GM18499 (cell line): ENCODE measurements around the gene MPP7.

ENCODE experiments used
- ATAC-seq: cut with Tn5 transposase; IDR thresholded peaks from one replicate; pipeline ENCODE4 v1.9.1; 2021; ENCODE audit warnings: moderate number of reproducible peaks; ENCODE audit not compliant: insufficient read depth, unreplicated experiment

The MPP7 gene

DNA sequence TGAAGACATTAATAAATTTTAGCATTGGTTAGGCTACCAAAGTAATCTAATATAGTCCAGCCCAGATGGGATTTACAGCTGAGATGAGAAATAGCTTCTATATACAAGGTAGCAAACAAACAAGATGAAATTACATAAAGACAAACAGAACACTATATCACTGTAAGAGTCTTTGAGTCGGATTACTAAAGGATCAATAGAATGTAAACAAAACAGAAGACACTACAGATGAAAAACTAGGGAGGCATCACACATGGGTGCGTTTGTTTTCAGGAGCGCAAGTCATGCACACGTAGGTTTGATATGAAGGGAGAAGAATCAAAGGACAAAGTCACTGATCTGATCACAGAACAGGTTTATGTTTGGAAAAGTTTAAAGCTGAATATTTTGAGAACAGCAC is 26.5 kb downstream of the MPP7 start:
- no peak for ATAC-seq

DNA sequence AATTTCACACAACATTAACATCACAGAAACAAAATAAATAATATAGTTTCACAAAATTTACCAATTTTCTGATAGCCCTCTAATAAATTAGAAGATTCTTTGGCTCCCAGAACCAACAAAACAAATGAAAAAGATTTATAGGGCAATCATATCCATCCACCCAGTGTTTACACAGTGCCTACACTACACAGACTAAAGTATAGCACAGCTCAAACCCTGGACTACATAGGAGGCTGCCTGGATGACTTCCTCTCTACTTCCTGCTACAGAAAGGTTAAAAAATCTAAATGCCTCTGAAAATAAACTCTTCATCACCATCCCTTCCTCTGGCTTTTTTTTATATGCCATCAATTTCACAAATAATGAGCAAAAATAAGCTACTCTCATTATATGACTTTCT is 28.4 kb downstream of the MPP7 start:
- ATAC-seq = no peak

DNA sequence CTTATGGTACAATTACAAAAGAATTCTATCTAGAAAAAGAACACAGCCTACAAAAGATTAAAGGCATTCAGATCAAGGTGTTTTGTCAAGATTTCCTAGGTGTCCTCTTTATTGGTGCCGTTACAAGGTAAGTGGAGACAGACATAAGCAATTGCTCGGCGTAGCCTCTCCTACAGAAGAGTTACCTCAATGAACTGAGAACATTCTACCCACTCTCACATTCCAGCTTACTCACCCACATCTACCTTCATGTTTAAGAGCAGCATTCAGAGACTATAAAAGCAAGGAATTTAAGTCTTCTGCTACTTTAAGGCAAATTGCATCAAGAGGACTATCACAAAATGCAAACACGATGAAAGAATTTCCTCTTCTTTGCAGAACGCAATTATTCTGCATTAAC is 29.5 kb downstream of the MPP7 start:
- no peak for ATAC-seq

DNA sequence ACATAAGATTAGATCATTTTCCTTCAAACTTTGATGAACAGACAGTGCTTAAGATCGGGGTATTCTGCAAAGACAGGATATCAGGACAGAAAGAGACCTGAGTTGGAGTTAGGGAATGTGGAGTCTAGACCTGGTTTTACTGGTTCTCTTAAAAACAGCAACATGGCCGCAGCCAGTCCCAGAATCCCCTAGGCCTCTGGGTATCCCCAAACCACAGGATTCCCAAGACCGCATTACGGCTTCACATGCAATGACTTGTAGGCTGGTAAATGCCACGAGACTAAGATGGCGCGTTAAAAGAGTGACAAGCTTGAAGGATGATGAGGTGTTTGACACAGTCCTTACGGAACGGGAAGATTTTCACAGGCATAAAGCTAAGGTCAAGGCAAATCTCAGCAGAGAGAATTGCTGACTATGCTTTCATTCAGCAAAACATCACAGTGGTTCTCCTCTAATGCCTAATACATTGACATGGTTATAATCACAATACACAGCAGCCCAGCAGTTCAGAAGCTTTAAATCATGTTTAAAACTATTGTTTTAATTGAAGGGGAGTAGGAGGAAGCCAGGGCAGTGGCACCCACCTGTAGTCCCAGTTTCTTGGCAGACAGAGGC is 32.9 kb downstream of the MPP7 start:
- ATAC-seq = no peak

DNA sequence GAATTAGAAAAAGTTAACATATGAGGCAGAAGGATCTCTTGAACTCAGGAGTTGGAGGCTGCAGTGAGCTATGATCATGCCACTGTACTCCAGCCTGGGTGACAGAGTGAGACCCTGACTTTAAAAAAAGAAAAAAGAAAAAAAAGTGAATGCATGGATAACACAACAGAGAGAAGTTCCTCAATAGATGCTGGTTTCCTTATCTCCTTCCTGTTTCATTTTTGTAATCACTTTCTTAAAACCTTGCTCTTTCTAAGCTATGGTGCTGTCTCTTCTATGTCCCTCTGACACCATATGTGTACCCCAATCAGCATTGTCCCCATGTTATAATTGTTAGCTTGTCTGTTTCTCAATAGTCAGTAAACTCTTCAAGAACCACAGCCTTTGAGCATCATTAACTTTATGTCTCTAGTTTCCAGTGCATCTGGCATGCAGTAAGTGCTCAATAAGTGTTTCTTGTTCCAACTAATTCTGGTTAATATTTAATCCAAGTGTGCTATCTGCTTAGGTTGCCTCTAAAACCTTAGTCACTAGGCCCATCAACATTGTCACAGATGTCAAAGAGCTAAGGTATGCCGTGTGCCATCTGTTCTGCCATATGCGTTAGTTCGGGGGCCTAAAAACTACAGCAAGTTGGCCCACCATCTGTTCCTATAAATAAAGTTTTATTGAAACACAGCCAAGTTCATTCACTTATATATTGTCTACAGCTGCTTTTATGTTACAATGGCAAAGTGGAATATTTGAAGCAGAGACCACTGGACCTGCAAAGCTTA is 36.2 kb downstream of the MPP7 start:
- ATAC-seq = no peak

DNA sequence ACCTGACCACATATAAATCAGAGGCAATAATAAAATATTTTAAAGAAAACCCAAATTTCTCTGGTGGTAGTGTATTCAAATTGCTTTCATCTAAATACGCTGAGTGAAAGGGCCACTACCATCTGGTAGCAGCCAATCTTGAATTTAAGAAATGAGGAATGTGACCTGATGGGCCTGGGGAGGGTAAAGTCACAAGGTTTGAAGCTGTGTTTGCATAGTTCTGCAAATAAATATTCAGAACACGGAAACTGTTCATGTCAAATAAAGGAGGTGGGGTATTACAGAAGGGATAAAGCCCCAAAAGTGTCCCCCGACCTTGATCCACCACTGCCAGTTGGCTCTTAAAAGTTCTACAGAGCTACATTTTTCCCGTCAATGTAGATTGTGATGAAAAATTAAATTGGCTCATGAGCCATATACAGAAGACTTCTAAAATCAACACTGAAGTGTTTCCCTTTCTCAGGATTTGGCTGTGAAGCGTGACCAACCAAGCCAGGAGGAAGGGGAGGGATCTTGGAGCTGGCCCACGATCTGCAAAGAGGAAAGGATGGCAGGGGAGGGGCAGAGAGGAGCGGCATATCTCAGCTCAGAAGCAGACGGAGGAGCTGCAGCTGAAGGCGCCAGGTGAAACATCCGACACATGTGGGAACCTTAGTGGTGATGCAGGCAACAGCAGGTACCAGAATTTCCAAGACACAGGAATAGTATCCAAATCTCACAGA is 39.6 kb downstream of the MPP7 start:
- no peak for ATAC-seq

DNA sequence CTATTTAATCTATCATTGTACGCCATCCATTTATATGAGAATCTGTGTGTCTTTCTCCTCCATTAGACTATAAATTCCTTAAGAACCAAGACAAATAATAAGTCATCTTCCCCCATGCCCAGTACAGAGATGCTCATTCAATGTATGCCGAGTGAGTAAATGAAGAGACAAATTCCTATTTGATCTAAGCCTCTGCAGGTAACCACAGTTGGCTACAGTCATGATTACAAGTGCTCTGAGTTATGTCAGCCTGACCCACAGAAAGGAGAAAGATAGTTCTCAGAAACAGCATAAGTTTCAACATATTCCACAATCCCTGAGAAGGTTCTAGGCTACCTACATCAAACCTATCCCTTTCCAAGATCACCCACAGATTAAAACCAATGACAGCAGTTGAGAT is 46.1 kb downstream of the MPP7 start:
- no peak for ATAC-seq

DNA sequence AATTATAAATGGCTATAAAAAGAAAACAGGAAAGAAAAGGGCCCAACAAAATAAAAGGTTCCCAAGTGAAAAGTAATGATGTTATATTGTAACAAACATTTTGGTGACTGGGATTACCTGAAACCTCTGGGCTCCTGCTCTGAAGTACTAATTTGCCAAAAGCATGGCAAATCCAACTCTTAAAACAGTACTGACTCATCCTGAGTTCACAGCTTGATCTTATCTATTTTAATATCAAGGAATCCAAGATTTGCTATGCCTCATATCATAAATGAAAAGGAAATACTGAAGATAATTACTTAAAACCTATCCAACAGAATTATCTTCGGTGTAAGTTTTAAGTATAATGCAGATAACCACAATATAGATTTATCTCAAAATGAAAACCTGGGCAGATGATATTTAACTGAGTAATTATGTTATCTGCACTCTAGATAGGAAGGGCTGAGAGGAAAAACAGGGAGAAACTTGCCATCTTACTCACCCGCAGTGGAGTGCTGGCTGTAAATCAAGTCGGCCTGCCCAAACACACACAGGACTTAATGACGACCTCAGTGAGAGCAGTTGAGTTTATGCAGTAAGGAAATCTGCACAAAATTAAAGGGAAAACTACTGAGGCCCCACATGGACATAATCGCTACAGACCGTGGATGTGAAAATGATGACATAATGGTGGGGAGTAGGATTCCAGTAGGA is 48.4 kb downstream of the MPP7 start:
- ATAC-seq = no peak

DNA sequence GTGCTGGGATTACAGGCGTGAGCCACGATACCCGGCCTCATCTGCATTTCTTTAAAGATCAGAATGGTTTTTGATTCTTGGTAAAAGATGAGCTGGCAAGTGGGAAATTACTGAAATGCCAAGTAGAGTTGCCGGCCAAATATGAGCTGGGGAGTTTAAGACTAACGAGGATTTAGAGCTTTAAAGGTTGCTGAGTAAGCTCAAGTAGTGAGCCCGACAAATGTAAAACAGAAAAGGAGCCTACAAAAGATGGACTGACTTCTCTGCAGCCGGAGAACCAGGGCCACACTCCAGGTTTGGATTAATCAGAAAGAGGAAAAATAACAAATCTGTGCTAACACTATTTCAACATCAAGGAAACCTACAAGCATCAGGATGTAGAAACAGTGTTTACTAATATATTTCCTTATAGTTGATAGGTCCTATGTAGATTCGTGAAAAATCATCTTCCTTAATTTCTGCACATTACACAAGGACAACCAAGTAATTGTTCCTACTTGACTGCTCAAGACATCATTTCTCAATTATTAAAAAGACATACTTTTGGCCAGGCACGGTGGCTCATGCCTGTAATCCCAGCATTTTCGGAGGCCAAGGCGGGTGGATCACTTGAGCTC is 49.6 kb downstream of the MPP7 start:
- ATAC-seq = no peak
